ENCODE measurements around the gene UBR3.
"Not testable (repeated sequence)": the region's sequence is repeated elsewhere in the genome, so short reads cannot be mapped to it uniquely, and the experiment has no call there.

Gene UBR3

GRCh38 chr2:169806586-169806985 lies 20.7 kb upstream of the UBR3 start:
- Histone ChIP-seq H3K4me3 (ENCODE audit: low read length, poor library complexity, severe bottlenecking) (no peak overlapping the region), H2AFZ (ENCODE audit: low read length) (no peak overlapping the region), H4K20me1 (ENCODE audit: insufficient read depth, low read length, poor library complexity, severe bottlenecking) (peaks cover 45% of the 10 kb centered on the region), H3K27me3 (ENCODE audit: insufficient read depth, low read length, poor library complexity, severe bottlenecking) (no peaks in the 10 kb centered on the region), H3F3A (ENCODE audit: low read depth) (peaks cover 4% of the 10 kb centered on the region; the same call in 1 of the 2 replicates), H3K9me3 (ENCODE audit: insufficient read depth, low read depth, low read length) (no peaks in the 10 kb centered on the region), H3K9ac (ENCODE audit: low read depth, low read length, poor library complexity, severe bottlenecking) (no peak overlapping the region), H3K4me2 (ENCODE audit: low read depth, low read length, poor library complexity, severe bottlenecking) (no peak overlapping the region), H3K9me2 (replicated peaks; ENCODE audit: low read depth, low read length) (no peaks in the 10 kb centered on the region), H3K4me1 (ENCODE audit: insufficient read depth, low read length, poor library complexity, severe bottlenecking) (peaks cover 20% of the 10 kb centered on the region), H3K36me3 (ENCODE audit: insufficient read depth, low read length) (peaks cover 58% of the 10 kb centered on the region), H3K79me2 (ENCODE audit: insufficient read depth, low read length) (peaks cover 31% of the 10 kb centered on the region)
- no peak for TF ChIP-seq EZH2phosphoT487 (IDR thresholded peaks at IDR 0.05; ENCODE audit: borderline replicate concordance)
- TF ChIP-seq CTCF (conservative IDR thresholded peaks at IDR 0.05; ENCODE audit: low read length), result no peak

- Histone ChIP-seq H3K4me2 (ENCODE audit: low read depth, low read length, poor library complexity, severe bottlenecking) (no peak overlapping the region), H4K20me1 (ENCODE audit: insufficient read depth, low read length, poor library complexity, severe bottlenecking) (peaks cover 29% of the 10 kb centered on the region), H3K4me1 (ENCODE audit: insufficient read depth, low read length, poor library complexity, severe bottlenecking) (peaks cover 5% of the 10 kb centered on the region), H3K9ac (ENCODE audit: low read depth, low read length, poor library complexity, severe bottlenecking) (no peak overlapping the region), H2AFZ (ENCODE audit: low read length) (no peak overlapping the region), H3F3A (ENCODE audit: low read depth) (peaks cover 4% of the 10 kb centered on the region; the same call in 1 of the 2 replicates), H3K4me3 (ENCODE audit: low read length, poor library complexity, severe bottlenecking) (no peak overlapping the region), H3K36me3 (ENCODE audit: insufficient read depth, low read length) (peaks cover 72% of the 10 kb centered on the region), H3K9me3 (ENCODE audit: insufficient read depth, low read depth, low read length) (no peaks in the 10 kb centered on the region), H3K27me3 (ENCODE audit: insufficient read depth, low read length, poor library complexity, severe bottlenecking) (no peaks in the 10 kb centered on the region), H3K9me2 (replicated peaks; ENCODE audit: low read depth, low read length) (no peaks in the 10 kb centered on the region), H3K79me2 (ENCODE audit: insufficient read depth, low read length) (peaks cover 15% of the 10 kb centered on the region)
- TF ChIP-seq EZH2phosphoT487 (IDR thresholded peaks at IDR 0.05; ENCODE audit: borderline replicate concordance) (no peak), CTCF (conservative IDR thresholded peaks at IDR 0.05; ENCODE audit: low read length) (no peak)
Observed at GRCh38 chr2:169808221-169808620, 19.0 kb upstream of the UBR3 start.

- Histone ChIP-seq H2AFZ (ENCODE audit: low read length) (no peak overlapping the region), H4K20me1 (ENCODE audit: insufficient read depth, low read length, poor library complexity, severe bottlenecking) (no peaks in the 10 kb centered on the region), H3K9me2 (replicated peaks; ENCODE audit: low read depth, low read length) (no peaks in the 10 kb centered on the region), H3K4me1 (ENCODE audit: insufficient read depth, low read length, poor library complexity, severe bottlenecking) (peaks cover 17% of the 10 kb centered on the region), H3K9me3 (ENCODE audit: insufficient read depth, low read depth, low read length) (no peaks in the 10 kb centered on the region), H3F3A (ENCODE audit: low read depth) (peaks cover 7% of the 10 kb centered on the region; the same call in 1 of the 2 replicates), H3K4me3 (ENCODE audit: low read length, poor library complexity, severe bottlenecking) (no peak overlapping the region), H3K79me2 (ENCODE audit: insufficient read depth, low read length) (peaks cover 3% of the 10 kb centered on the region; the same call in 1 of the 2 replicates), H3K4me2 (ENCODE audit: low read depth, low read length, poor library complexity, severe bottlenecking) (no peak overlapping the region), H3K36me3 (ENCODE audit: insufficient read depth, low read length) (peaks cover 31% of the 10 kb centered on the region; the same call in 1 of the 2 replicates), H3K27me3 (ENCODE audit: insufficient read depth, low read length, poor library complexity, severe bottlenecking) (no peaks in the 10 kb centered on the region), H3K9ac (ENCODE audit: low read depth, low read length, poor library complexity, severe bottlenecking) (no peak overlapping the region)
- TF ChIP-seq EZH2phosphoT487 (IDR thresholded peaks at IDR 0.05; ENCODE audit: borderline replicate concordance), result no peak
- TF ChIP-seq CTCF (conservative IDR thresholded peaks at IDR 0.05; ENCODE audit: low read length), result no peak
Observed at GRCh38 chr2:169815849-169816248, 11.4 kb upstream of the UBR3 start.

- not testable (repeated sequence) for H3F3A ChIP-seq (ENCODE audit: low read depth); H4K20me1 ChIP-seq (ENCODE audit: insufficient read depth, low read length, poor library complexity, severe bottlenecking); H3K4me3 ChIP-seq (ENCODE audit: low read length, poor library complexity, severe bottlenecking); H3K9me3 ChIP-seq (ENCODE audit: insufficient read depth, low read depth, low read length); H3K9me2 ChIP-seq (replicated peaks; ENCODE audit: low read depth, low read length); H3K4me2 ChIP-seq (ENCODE audit: low read depth, low read length, poor library complexity, severe bottlenecking); H2AFZ ChIP-seq (ENCODE audit: low read length); H3K27me3 ChIP-seq (ENCODE audit: insufficient read depth, low read length, poor library complexity, severe bottlenecking); H3K9ac ChIP-seq (ENCODE audit: low read depth, low read length, poor library complexity, severe bottlenecking)
- H3K4me1 ChIP-seq (ENCODE audit: insufficient read depth, low read length, poor library complexity, severe bottlenecking), result peaks cover 24% of the 10 kb centered on the region
- H3K36me3 ChIP-seq (ENCODE audit: insufficient read depth, low read length), result peaks cover 20% of the 10 kb centered on the region; the same call in 1 of the 2 replicates
- H3K79me2 ChIP-seq (ENCODE audit: insufficient read depth, low read length), result peaks cover 13% of the 10 kb centered on the region
Observed at GRCh38 chr2:169816961-169817360, 10.3 kb upstream of the UBR3 start.

GRCh38 chr2:169817369-169817768 lies 9.9 kb upstream of the UBR3 start:
- not testable (repeated sequence) for H3F3A ChIP-seq (ENCODE audit: low read depth); H3K9me3 ChIP-seq (ENCODE audit: insufficient read depth, low read depth, low read length); H3K4me2 ChIP-seq (ENCODE audit: low read depth, low read length, poor library complexity, severe bottlenecking); H2AFZ ChIP-seq (ENCODE audit: low read length); H3K27me3 ChIP-seq (ENCODE audit: insufficient read depth, low read length, poor library complexity, severe bottlenecking); H4K20me1 ChIP-seq (ENCODE audit: insufficient read depth, low read length, poor library complexity, severe bottlenecking); H3K9me2 ChIP-seq (replicated peaks; ENCODE audit: low read depth, low read length); H3K4me3 ChIP-seq (ENCODE audit: low read length, poor library complexity, severe bottlenecking); H3K9ac ChIP-seq (ENCODE audit: low read depth, low read length, poor library complexity, severe bottlenecking)
- peaks cover 16% of the 10 kb centered on the region; the same call in 1 of the 2 replicates for H3K36me3 ChIP-seq (ENCODE audit: insufficient read depth, low read length)
- peaks cover 17% of the 10 kb centered on the region for H3K79me2 ChIP-seq (ENCODE audit: insufficient read depth, low read length)
- peaks cover 28% of the 10 kb centered on the region for H3K4me1 ChIP-seq (ENCODE audit: insufficient read depth, low read length, poor library complexity, severe bottlenecking)

Data from Loucy (cell line).